HG02610 (cell line): ENCODE results near the gene DYNC1I2.
"Not testable (repeated sequence)": the region's sequence is repeated elsewhere in the genome, so short reads cannot be mapped to it uniquely, and the experiment has no call there.

Experiments used
- ATAC-seq: cut with Tn5 transposase; IDR thresholded peaks from one replicate; pipeline ENCODE4 v1.9.1; 2021; ENCODE audit warnings: mild to moderate bottlenecking, moderate library complexity; ENCODE audit not compliant: unreplicated experiment

DYNC1I2 gene

GRCh38 chr2:171771463-171771862, 84.2 kb downstream of the DYNC1I2 start:
- ATAC-seq = no peak

GRCh38 chr2:171772373-171772772, 85.1 kb downstream of the DYNC1I2 start:
- no peak for ATAC-seq

GRCh38 chr2:171774581-171774980, 87.3 kb downstream of the DYNC1I2 start:
- not testable (repeated sequence) for ATAC-seq

GRCh38 chr2:171778515-171778914, 91.2 kb downstream of the DYNC1I2 start:
- no peak for ATAC-seq

DNA sequence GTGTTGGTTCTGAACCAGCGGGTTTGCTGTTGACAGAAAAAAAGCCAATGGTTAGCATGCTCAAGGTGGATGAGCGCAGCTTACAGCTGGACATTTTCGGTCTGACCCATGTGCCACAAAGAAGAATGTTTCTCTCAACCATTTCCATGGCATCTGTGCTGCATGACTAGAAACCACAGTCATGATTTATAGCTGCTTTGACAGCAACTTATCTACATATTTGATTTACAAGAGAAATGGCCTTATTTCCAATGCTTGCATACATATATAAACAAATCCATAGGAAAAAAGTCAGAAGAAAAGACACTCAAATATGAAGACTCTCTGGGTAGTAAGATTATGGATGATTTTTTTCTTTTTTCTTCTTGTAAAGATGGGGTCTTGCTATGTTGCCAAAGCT, 98.2 kb downstream of the DYNC1I2 start:
- no peak for ATAC-seq

- ATAC-seq = no peak
Observed at GRCh38 chr2:171787333-171788072, 100.2 kb downstream of the DYNC1I2 start.

DNA sequence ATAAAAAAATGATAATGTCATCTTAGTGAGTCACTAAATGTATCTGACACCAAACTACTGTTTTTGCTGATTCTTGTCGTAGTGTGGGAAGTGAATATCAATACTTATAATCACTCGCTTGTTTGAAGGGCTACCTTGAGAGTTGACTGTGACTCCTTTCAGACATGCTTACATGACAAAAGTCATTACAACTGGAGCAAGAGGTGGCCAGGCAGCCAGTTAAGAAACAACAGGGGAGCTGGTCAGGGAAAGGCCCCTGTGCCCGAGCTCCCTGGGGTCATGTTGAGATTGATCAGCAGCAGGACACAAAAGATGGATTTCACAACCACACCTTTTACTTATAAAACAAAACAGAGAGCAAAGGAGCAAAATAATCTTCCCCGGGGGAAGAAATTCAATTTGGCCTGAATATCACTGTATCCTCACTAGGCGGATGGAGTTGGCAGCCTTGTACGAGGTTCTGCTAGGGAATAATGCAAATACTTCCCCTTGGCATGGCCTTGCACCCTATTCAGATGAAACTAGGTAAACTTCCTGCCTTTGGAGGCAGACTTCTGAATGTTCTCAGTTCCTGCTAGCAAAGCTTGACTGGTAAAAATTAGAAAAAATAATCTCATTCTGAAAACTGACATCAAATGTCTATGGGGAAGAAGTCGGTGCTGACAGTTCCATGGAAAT, 101.2 kb downstream of the DYNC1I2 start:
- no peak for ATAC-seq

GRCh38 chr2:171789956-171790355, 102.7 kb downstream of the DYNC1I2 start:
- no peak for ATAC-seq

- ATAC-seq = no peak
Observed at GRCh38 chr2:171791361-171791760, 104.1 kb downstream of the DYNC1I2 start.

DNA sequence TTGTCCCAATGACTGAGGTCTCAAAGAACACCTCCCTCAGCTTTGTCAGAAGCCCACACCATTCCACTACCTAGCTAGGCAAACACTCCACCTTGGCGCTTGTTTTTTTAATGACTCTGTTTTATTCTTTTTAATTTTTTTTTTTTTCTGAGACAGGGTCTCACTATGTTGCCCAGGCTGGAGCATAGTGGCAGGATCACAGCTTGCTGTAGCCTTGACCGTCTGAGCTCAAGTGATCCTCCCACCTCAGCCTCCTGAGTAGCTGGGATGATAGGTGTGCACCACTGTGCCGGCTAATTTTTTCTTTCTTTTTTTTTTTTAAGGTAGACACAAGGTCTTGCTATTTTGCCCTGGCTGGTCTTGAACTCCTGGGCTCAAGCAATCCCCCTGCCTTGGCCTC, 104.9 kb downstream of the DYNC1I2 start:
- no peak for ATAC-seq

DNA sequence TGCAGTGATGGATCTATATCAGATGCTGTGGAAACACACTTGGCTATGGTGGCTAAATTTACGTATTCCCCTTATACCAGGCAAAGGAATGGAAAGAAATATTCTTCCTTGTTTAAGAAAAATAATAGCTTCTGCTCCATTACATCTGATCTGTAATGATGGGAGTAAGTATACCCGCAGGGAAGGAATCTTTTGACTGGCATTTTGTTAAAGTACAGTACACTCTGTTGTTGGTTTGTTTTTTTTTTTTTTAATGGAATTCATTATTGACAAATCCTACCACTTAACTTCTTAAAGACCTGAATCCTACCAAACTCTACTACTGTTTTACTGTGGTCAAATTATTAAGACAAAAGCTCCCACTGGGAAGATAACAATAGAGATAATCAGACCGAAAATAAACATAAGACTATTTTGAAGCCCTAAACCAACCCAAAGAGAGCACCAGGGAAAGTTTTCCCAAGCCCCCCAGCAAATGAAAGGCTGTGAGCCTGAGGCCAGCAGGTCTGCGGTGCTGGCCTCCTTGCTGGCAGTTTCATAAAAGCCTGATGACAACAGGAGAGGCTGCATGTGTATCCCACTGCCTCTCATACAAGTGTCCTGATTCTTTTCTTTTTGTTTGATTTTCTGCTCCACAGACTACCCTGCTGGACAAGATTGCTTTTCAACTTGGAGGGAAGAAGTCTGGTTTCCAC, 105.8 kb downstream of the DYNC1I2 start:
- no peak for ATAC-seq

DNA sequence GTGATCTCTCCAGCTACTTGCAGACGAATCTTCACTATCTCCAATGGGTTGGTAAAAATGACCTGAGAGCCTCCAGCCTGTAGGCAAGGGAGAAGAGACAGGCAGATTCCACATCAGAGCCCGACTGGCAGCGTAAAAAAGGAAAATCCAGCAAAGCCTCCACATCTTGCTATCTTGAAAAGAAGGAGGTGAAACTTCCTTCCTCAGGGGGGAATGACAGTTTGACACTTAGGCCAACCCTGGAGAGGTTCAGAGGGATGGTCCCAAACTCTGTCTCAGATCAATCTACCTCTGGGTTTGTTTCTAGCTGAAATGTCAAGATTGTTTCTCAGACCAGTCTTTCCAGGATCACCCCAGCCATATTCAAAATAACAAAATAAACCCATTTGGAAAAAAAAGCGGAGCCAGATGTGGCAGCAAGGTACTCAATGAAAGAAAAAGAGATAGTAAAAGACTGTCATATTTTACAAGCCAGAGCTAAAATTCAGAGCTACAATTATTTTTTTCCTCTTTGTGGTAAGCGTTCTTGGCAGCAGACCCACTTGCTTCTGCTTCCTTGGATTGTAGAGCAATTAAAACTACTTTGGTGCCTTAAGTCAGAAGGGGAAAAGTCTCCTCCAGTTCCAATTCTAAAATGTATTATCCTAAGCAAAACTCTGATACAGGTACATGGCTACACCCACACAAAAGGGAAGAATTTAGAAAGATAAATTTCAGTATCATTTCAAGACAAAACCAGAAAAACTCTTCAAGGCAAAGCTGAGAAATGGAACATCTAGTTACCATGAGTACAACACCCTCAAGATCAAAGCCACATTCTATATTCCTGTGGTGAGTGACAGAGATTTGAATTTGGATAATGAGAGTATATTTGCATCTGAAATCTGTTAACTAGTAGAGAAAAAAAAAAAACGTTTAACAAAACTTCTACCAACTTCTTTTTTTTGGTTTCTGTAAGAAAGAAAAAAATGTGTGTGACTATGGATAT, 106.7 kb downstream of the DYNC1I2 start:
- no peak for ATAC-seq

DNA sequence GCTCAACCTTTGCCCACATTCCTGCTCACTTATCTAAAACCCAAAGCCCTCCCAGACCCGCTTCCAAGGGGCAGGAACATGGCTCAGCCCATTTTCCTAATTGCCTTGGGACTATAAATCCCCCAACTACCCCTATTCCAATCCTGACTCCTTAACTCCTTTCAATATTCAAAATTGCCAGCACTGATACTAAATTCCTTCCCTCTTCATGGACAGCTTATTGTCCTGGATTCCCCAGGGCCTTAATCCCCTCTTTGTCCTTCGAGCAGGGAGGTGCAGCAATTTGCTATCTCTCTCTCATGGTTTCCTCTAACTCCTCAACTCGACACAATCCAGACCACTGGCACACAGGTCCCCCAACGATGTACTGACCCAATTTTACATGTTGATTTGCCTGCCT, 107.6 kb downstream of the DYNC1I2 start:
- no peak for ATAC-seq
